Measurements from ENCODE around the gene PXYLP1.
"Not testable (repeated sequence)": the region's sequence is repeated elsewhere in the genome, so short reads cannot be mapped to it uniquely, and the experiment has no call there.

PXYLP1 gene

GRCh38 chr3:141302364-141303141 lies 70.9 kb downstream of the PXYLP1 start:
- no peak for DNase-seq

GRCh38 chr3:141303481-141304223 lies 72.0 kb downstream of the PXYLP1 start:
- DNase-seq: peak; percentile 77

GRCh38 chr3:141305436-141305835 lies 73.8 kb downstream of the PXYLP1 start:
- no peak for DNase-seq

GRCh38 chr3:141306276-141306675 lies 74.7 kb downstream of the PXYLP1 start:
- DNase-seq: no peak

- peak; percentile 55 for DNase-seq
Observed at GRCh38 chr3:141306922-141307321, 75.3 kb downstream of the PXYLP1 start.

DNA sequence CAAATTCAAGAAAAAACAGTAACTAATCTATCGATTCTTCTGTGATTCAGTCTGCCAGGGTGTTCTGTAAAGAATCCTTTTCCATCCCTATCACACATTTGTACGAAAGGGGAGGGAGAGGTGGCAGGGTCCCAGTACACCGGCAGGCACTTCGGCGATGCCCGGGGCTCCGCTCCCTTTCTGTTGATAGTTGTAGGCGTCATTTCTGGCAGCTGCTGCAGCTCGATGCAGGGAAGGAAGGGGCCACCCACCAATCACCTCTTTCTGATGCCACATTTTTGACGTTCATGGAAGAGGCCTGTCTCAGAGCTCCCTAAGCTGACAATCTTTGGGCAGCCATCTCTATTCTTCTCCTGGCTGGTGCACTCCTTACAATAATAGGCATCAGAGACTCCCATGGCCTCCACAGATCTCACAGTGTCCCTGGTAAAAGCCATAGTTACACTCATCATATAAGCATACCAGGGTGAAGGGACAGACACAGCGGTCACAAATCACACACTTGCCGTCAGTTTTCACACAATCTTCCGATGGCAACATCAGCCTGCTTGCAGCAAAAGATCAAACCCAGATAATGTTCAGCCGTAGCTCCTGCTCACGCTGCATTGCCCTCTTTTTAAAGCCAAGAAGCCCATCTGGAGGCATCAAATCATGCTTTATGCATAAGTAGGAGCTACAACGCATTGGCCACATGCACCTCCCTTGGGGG lies 75.9 kb downstream of the PXYLP1 start:
- peak; percentile 45 for DNase-seq

GRCh38 chr3:141308588-141309218 lies 77.1 kb downstream of the PXYLP1 start:
- no peak for DNase-seq

- no peak for DNase-seq
Observed at GRCh38 chr3:141311170-141311495, 79.5 kb downstream of the PXYLP1 start.

DNA sequence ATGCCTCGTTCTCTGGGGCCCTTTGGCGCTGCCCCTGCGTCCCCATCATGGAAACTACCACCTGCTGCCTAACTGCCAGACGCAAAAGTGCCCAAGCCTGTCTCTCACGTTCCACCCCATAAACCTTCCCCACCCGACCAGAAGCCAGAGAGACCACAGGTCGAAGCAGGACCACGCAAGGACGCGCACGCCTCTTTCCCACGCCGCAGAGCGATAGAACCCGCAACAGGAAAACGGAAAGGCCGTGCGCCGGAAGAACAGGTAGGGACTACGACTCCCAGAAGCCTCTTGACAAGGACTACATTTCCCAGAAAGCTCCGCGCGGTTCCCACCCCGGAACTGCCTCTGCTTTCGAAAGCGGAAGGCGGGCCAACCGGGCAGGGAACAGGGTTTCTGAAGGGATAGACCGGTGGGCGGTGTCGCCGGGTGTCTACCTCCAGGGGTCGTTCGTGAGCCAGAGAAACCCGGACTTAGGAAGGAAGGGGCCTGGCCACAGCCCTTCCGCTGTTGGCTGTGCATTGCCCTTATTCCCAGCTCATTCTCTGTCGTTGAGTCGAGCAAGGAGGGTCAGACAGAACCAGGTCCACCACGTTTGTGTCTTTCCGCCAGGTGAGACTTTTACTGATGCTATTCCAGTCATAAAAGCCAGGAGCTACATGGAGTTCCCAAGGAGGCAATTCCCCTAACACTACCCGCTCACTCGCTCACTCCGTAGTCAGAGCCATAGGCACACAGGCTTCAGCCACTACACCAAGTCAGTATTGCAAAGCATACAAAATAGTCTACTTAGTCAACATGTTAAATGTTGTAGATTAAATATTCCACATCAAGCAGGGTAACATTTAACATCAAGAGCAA lies 80.1 kb downstream of the PXYLP1 start:
- peak; percentile 99 for DNase-seq

GRCh38 chr3:141312354-141313092 lies 80.9 kb downstream of the PXYLP1 start:
- DNase-seq: no peak

DNA sequence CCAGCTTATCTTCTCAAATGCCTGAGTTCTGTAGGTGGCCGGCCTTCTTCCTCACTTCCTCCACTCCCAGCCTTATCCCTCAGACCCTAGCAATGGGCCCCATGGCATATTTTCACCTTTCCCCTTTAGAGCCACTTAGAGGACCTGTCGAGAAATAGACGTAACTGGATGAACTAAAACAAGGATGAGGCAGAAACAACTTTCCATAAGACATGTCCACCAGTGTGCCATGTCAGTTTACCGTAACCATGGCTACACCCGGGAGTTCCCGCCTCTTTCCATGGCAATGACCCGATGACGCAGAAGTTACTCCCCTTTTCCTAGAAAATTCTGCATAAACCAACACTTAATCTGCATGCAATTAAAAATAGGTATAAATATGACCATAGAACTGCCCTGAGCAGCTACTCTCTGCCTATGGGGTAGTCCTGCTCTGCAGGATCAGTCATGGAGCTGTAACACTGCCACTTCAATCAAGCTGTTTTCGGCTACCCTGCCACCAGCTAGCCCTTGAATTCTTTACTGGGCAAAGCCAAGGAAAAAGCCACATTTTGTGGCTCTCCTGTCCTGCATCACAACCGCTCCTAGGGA lies 81.6 kb downstream of the PXYLP1 start:
- DNase-seq: no peak

DNA sequence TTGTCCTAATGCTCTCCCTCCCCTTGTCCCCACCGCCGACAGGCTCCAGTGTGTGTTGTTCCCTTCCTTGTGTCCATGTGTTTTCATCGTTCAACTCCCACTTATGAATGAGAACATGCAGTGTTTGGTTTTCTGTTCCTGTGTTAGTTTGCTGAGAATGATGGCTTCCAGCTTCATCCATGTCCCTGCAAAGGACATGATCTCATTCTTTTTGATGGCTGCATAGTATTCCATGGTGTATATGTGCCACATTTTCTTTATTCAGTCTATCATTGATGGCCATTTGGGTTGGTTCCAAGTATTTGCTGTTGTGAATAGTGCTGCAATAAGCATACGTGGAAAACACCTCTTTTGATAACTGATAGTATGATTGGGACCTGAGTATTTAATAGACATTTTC lies 82.8 kb downstream of the PXYLP1 start:
- DNase-seq: not testable (repeated sequence)

- DNase-seq: no peak
Observed at GRCh38 chr3:141316851-141317250, 85.2 kb downstream of the PXYLP1 start.

DNA sequence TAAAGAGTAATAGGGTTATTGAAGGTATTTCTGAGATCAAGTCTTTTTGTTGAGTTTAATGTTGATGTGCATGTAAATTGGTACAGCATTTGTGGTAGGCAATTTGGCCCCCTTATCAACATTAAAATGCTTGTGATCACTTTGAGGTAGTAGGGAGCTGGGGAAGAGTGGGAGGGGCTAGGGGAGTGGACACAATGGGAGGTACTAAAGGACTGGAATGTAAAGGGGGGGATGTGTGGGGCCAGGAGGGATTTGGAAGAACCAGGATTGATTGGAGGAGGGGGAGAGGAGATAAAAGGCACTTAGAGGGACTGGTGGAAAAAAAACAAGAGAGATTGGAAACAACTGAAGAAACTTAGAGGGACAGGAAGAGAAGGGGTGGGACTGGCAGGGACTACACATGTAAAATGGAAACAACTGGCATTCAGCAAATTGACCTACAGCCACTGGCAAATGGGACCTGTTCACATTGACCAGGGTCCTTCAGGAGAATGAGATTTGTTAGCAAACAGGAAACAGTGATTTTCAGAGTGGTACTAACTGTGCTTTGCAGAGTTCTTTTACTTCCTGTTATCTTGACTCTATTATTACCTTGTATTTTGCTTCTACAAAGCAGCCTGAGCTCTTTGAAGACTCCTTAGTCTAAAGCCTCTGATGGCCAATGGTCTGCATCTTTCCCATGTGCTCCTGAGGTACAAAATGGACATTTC lies 88.9 kb downstream of the PXYLP1 start:
- no peak for DNase-seq

DNA sequence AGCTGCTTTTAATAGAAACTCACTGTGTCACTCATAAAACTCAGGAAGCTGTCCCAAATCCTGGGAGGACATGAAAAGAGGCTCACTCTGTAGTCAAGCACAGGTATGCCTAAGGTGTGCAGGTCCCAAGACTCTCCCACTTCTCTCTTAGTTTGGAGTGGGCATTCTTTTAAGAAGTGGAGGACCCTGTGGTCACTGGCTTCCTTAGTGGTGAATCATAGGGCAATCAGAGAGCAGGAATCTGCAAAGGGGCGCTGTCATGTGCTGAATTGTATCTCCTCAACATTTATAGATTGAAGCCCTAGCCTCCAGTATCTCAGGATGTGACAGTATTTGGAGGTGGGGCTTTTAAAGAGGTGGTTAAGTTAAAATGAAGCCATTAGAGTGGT lies 89.5 kb downstream of the PXYLP1 start:
- DNase-seq: no peak

- DNase-seq: no peak
Observed at GRCh38 chr3:141323936-141324704, 92.5 kb downstream of the PXYLP1 start.

DNA sequence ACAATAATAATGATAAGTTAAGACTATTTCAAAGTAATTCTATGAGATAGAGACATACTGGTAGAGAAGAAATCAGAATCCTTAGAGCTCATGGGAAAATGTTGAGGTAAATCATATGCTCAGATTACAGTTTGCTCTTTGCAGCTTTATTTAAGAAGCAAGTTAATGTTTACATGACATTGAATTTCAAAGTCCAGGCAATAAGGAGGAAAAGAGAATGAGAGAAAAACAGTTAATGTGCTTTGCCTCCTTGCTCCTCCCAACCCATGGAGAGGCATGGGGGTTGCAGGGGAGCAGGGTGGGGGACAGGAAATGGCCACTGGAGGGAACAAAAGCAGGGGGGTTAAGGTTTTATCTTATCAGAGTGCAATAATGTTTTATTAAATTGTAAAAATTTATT lies 94.5 kb downstream of the PXYLP1 start:
- no peak for DNase-seq

DNA sequence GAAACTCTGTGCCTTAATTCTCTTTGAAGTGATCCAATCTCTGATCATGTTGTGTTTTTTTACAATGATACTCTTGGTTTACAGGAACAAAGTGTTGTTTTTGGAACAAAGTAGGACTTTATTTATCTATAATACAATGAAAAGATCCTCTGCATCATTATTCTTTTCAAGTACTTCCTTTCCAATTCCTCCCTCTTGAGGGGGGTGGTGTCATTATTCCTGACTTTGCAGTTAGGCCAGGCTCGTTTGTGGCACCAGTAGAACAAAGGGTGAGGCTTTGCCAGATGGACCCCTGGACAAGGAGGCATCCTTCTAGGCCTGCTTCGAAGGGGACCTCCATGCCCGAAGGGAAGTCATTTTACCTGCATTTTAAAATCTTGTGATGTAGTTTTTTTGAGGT lies 95.0 kb downstream of the PXYLP1 start:
- DNase-seq: no peak

DNA sequence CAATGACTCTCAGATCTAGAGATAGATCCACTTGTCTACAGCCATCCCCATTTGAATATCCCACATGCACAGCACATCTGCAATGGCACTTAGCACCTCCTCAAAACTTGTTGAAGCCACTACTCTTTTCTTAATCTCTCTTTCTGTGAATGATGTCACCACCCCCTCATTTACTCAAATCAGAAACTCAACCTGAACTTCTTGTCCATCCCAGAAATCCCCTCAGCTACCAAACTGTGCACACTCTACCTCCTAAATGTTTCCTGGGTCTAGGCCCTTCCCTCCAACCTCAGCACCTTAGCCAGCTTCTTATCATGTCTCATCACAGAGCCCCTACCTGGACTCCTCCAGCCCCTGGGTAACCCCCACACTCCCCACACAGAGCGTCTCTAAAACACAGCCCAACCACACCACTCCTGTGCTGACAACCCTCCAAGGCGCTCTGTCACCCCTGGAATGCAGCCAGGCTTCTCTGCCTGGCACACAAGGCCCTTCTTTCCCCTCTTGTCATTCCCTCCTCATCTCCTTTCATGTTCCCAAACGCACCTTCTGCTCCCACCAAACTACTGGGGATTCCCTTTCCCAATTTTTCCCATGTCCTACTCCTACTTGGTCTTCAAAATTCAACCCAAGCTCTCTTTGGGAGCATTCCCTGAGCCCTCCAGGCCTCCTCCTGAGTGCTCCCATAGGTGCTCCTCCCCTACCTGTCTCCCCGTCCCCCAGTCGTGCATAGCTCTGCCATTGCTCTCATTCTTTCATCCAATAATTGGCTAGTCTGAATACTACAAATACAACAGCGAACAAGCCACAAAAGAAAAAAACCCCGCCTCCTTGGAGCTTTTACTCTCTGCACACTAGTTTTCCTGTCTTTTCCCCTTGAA lies 96.9 kb downstream of the PXYLP1 start:
- no peak for DNase-seq
